HS-5 (cell line): ENCODE results near the gene KCNE1.
"Not testable (repeated sequence)": the region's sequence is repeated elsewhere in the genome, so short reads cannot be mapped to it uniquely, and the experiment has no call there.

ENCODE experiments used
- DNase-seq: peaks from one replicate; pipeline ENCODE4 v3.0.0-alpha.2; 2012; ENCODE audit warnings: low read depth

Gene KCNE1

GRCh38 chr21:34511181-34511580, 829 bp downstream of the KCNE1 start:
- no peak for DNase-seq

- no peak for DNase-seq
Measured at GRCh38 chr21:34510148-34511142, 1.6 kb downstream of the KCNE1 start.

GRCh38 chr21:34509151-34509550, 2.9 kb downstream of the KCNE1 start:
- DNase-seq: no peak

DNA sequence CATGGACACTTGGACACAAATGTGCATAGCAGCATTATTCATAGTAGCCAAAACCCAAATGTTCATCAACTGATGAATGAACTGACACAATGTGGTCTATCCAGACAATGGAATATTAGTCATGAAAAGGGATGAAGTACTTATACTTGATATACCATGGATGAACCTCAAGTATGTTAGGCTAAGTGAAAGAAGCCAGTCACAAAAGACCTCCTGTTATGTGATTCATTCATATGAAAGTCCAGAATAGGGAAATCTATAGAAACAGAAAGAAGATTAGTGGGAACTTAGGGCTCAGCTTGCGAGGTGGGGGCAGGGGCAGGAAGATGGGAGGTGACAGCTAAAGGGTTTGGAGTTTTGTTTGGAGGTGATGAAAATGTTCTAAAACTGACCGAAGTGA, 7.4 kb downstream of the KCNE1 start:
- no peak for DNase-seq

DNA sequence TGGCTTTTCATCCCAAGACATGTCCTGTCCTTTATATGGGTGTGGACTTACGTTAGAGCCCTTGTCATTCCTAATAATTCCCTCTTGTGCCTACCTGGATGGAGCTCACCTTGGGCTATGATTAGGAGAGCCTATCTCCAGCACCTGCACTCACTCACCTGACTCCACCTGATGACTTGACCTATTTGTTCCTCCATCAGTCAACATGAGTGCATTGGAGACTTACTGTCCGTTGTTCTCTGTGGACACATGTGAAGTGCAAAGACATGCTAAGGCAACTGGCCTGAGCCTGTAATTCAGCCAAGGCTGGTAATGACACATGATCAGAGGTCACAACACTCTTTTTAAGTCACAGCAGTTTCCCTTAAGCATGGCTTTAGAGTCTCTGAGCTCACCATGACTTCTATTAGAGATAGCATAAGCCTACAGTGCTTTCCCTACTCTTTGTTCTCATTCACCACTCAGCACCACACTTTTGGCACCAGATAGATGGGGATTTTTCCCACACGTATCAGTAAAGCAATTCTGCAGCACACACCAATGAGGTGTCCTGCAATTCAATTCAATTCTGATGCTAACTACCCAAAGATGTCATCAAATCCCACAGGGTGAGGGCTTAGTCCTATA, 9.4 kb downstream of the KCNE1 start:
- no peak for DNase-seq

GRCh38 chr21:34501716-34502115, 10.3 kb downstream of the KCNE1 start:
- no peak for DNase-seq

DNA sequence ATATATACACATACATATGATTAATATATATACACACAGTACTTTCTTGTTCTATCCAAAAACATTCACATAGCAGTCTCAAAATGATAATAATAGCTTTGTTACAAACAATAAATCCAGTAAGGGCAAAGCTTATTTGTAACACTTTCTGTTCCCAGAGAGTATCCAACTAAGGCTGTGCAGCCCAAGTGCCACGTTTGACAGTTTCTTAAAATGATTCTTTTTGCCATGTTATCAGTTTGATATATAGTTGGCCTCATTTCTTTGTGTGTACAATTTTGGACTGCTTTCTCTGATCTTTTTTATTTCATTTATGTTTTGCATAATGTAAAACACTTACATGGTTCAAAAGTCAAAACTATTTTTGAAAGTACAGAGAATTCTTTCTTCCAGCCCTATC, 11.8 kb downstream of the KCNE1 start:
- no peak for DNase-seq

DNA sequence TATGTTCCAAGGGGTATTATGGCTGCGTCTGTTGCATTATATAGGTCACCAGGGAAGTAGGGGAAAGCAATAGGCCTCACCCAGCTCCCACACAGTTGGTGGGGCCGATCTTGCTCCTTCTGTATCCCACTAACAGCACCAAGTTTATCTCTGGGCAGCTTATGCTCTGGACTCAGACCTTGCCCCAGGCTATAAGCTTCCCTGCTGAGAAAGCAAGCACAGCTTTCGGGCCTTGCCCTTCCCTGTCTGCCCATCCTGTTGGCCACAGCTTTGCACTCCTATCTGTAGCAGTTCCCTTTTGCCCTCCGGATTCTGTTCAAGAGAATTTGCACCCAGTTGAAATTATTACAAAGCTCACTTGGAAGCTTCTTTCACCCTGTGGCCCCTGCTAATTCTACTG, 12.9 kb downstream of the KCNE1 start:
- DNase-seq: no peak

DNA sequence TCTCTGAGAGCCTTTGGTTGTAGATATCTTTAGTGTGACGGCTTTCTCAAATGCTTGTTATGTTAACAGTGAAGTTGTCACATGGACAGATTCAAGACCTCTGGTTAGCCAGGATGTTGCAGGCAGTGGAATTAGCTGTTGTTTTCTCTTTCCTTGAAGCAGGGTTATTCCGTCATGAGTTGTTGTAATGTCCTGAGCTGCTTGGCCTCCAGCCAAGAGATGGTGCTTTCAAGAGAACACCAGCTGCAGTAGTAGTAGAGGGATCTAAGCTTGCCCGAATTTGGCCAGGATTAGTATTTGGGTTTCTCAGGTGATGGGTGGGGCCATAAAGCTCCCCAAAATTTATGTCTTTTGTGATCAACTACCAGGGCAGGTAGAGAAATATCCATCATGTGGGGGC, 13.4 kb downstream of the KCNE1 start:
- DNase-seq: no peak

DNA sequence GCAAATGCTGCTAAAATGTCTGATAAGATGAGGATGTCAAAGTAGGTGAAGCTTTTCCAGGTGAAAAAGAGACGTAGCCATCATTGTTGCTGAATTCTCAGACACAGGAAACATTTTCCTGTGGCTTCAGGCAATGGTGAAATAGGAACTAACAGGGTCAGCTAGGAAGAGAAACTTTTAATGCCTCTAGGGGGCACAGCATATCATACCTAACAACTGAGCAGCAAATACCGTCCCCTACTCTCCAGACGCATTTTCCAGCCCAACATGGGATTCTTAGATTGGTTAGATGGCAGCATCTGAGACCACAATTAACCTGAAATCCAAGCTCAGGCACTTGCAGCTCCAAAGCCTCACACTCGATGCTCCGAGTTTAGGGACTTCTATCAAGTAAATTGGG, 28.2 kb downstream of the KCNE1 start:
- not testable (repeated sequence) for DNase-seq

DNA sequence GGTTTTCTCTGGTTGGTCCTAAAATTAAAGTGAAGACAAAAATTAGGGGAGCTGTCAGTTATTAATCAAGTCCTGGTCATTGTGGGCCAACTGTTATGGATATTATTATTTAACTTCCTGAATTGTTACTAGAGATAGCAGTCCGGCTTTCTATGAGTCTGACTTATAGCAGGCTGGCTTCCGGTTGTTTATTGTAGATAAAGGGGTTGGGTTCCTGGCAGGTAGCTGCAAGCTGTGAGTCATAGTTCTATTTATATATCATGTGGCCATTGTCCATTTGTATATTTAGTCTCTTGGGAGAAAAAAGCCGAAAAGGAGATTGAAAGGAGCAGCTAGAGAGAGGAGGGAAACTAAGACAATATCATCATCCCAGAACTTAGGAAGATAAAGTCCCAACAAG, 28.6 kb downstream of the KCNE1 start:
- DNase-seq: not testable (repeated sequence)

- DNase-seq: not testable (repeated sequence)
Measured at GRCh38 chr21:34467333-34467732, 44.7 kb downstream of the KCNE1 start.

DNA sequence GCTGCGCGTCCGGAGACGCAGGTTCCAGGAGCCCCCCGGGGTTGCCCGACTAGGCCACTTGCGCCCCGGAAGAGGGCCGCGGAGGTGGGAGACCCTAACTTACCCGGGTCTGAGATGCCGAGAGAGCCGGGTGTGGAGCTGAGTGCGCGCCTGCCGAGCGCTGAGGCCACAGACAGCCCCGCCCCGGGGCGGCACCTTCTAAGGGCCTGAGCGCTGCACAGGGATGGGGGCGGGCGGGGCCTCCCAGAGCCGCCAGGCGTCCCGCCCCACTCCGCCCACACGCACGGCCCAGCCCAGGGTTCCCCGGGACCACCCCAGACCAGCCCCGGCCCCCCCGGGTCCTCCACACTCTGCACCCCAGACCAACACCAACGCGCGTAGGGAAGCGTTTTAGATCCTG, 52.6 kb downstream of the KCNE1 start:
- DNase-seq: not testable (repeated sequence)

GRCh38 chr21:34458266-34458665, 53.7 kb downstream of the KCNE1 start:
- DNase-seq: not testable (repeated sequence)

DNA sequence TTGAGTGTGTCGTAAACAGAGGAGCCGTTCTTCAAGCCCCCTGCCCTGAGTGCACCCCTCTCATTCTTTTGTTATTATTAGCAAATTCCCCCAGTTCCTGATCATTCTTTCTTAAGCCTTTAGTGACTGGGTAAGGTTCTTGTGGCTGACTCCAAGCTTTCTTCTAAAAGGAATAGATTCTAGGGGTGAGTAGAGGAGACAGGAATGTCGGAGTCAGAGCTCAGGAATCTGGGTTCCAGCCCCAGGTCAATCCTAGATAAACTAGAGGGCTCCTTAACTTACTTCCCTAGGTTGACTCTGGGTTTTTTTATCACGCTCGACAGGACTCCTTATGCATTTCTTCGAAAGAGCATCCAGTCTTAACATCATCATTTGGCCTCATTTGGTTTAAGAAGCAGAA, 55.8 kb downstream of the KCNE1 start:
- DNase-seq: not testable (repeated sequence)

GRCh38 chr21:34455628-34456027, 56.4 kb downstream of the KCNE1 start:
- DNase-seq: not testable (repeated sequence)

- not testable (repeated sequence) for DNase-seq
Measured at GRCh38 chr21:34447018-34447417, 65.0 kb downstream of the KCNE1 start.

DNA sequence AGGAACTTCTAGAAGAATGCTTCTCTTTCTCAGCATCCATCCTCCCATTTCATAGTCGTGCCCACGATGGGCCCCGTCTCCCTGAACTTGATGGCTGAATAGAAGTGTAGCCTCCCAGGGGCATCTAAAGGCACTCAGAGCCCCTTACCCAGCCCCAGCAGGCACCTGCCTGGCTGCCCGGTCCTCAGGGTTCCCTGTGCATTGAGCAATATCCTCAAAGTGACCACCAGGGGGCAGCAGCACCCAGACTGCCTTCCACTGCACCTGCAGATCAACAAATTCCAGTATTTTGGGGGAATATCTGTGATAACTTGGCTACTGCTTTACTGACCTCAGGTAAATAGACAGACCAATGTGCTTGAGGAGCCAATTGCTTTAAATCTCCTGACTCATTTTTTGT, 68.5 kb downstream of the KCNE1 start:
- DNase-seq: not testable (repeated sequence)

DNA sequence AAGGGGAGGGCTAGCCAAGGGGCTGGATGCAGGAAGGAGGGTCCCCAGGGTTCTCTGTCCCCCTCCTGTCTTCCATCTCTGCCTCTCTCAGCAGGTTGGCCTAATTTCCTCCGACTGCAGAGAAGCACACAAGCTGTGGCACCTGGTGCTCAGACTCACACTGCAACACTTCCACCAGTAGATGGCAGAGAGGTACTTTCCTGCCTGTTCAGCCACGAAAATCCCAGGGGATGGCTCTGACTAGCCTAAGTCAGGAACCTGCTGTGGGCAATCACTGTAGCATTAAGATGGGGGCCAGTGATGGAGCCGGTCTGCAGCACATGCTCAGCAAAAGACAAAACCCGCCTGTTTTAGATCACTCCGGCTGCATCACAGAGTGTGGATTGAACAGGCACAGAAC, 82.3 kb downstream of the KCNE1 start:
- DNase-seq: not testable (repeated sequence)

- not testable (repeated sequence) for DNase-seq
Measured at GRCh38 chr21:34428441-34428840, 83.6 kb downstream of the KCNE1 start.

GRCh38 chr21:34427339-34427738, 84.7 kb downstream of the KCNE1 start:
- not testable (repeated sequence) for DNase-seq

DNA sequence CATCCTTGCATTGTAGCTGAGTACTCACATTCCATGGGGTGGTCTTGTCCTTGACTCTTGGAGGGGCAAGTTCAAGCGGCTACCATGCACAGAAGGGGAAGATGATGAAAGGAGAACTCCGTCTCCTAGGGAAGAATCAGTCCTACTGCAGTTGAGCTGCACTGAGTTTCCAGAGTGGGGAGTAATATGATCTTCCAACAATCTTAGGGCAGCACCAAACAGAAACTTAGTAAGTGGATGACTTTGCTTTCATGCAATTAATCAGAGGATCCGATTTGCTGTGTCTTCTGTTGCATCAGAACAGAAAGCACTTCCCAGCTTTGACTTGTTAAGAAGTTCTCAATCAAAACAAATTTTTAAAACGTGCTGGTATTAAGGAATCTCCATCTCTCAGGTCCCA, 88.2 kb downstream of the KCNE1 start, which contains the start of gene SMIM34:
SMIM34 (minus strand) TSS at position 147 of the 400 bp plus-strand sequence; CDS start at position 35, 112 bp downstream.
- not testable (repeated sequence) for DNase-seq
